ENCODE measurements around the gene RNU11. TPM values are rescaled to one million over a fixed set of nuclear protein-coding genes. Genes with fewer than 3 reads are reported as not detected.

RNU11 gene
- total RNA-seq, 4 donors from 2014 or later, result not detected

DNA sequence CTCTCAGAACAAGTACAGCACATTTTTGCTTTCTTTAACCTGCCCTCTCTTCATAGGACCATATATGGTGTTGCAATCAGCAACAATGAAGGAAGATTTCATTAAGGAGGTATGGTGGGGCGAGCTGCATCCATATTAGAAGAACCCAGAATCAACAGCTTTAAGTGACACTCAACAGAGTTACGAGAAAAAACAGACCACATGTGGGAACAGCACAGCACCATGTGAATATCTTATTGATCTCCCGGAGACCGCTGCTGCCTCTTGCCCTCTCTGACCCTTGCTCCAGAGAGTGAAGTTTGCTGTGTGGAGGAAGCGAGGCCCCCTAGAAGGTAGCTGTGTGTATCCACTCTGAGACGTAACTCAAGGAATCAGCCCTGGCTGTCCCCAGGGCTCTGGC, 43.4 kb upstream of the RNU11 start:
- H3K27me3 ChIP-seq, result no peaks in the 10 kb centered on the region
- intact Hi-C loops (cut with DNase I; ENCODE audit: low total_unique reads), result loop anchor here (5.0 kb wide), 1 partner anchor 88 kb away; no protein-coding TSS in a partner anchor
- no peak overlapping the region for H3K27ac ChIP-seq
- no peak overlapping the region for H3K4me3 ChIP-seq
- no peaks in the 10 kb centered on the region for H3K4me1 ChIP-seq
- no peaks in the 10 kb centered on the region for H3K36me3 ChIP-seq
- no peak for DNase-seq
- H3K9me3 ChIP-seq, result no peaks in the 10 kb centered on the region
- no peak for TF ChIP-seq POLR2A (IDR thresholded peaks at IDR 0.05)
- TF ChIP-seq, protein P1, sequence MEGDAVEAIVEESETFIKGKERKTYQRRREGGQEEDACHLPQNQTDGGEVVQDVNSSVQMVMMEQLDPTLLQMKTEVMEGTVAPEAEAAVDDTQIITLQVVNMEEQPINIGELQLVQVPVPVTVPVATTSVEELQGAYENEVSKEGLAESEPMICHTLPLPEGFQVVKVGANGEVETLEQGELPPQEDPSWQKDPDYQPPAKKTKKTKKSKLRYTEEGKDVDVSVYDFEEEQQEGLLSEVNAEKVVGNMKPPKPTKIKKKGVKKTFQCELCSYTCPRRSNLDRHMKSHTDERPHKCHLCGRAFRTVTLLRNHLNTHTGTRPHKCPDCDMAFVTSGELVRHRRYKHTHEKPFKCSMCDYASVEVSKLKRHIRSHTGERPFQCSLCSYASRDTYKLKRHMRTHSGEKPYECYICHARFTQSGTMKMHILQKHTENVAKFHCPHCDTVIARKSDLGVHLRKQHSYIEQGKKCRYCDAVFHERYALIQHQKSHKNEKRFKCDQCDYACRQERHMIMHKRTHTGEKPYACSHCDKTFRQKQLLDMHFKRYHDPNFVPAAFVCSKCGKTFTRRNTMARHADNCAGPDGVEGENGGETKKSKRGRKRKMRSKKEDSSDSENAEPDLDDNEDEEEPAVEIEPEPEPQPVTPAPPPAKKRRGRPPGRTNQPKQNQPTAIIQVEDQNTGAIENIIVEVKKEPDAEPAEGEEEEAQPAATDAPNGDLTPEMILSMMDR (IDR thresholded peaks at IDR 0.05), result no peak

GRCh38 chr1:28606771-28607170, 41.6 kb upstream of the RNU11 start:
- no peak for DNase-seq
- no peaks in the 10 kb centered on the region for H3K27me3 ChIP-seq
- no peaks in the 10 kb centered on the region for H3K9me3 ChIP-seq
- intact Hi-C loops (cut with DNase I; ENCODE audit: low total_unique reads), result no loop called here
- no peaks in the 10 kb centered on the region for H3K36me3 ChIP-seq
- no peak overlapping the region for H3K27ac ChIP-seq
- TF ChIP-seq POLR2A (IDR thresholded peaks at IDR 0.05), result no peak
- TF ChIP-seq, protein P1 (IDR thresholded peaks at IDR 0.05), result no peak
- no peaks in the 10 kb centered on the region for H3K4me1 ChIP-seq
- no peak overlapping the region for H3K4me3 ChIP-seq

- Histone ChIP-seq H3K27me3 (no peaks in the 10 kb centered on the region), H3K4me1 (no peaks in the 10 kb centered on the region), H3K27ac (no peak overlapping the region), H3K36me3 (no peaks in the 10 kb centered on the region), H3K4me3 (no peak overlapping the region), H3K9me3 (no peaks in the 10 kb centered on the region)
- intact Hi-C loops (cut with DNase I; ENCODE audit: low total_unique reads), result no loop called here
- DNase-seq, result no peak
- TF ChIP-seq POLR2A (IDR thresholded peaks at IDR 0.05), result no peak
- TF ChIP-seq, protein P1 (IDR thresholded peaks at IDR 0.05), result no peak
Observed at GRCh38 chr1:28613175-28613574, 35.2 kb upstream of the RNU11 start.

- no peaks in the 10 kb centered on the region for H3K27me3 ChIP-seq
- intact Hi-C loops (cut with DNase I; ENCODE audit: low total_unique reads), result no loop called here
Observed at GRCh38 chr1:28631713-28632112, 16.7 kb upstream of the RNU11 start.

GRCh38 chr1:28632560-28632959, 15.8 kb upstream of the RNU11 start:
- no peaks in the 10 kb centered on the region for H3K4me1 ChIP-seq

More at GRCh38 chr1:28631713-28632112, 16.7 kb upstream of the RNU11 start:
- Histone ChIP-seq H3K4me3 (no peak overlapping the region), H3K27ac (no peak overlapping the region), H3K4me1 (no peaks in the 10 kb centered on the region), H3K9me3 (no peaks in the 10 kb centered on the region), H3K36me3 (no peaks in the 10 kb centered on the region)
- TF ChIP-seq POLR2A (IDR thresholded peaks at IDR 0.05), result no peak
- TF ChIP-seq, protein P1 (IDR thresholded peaks at IDR 0.05), result no peak
- no peak for DNase-seq

More at GRCh38 chr1:28632560-28632959, 15.8 kb upstream of the RNU11 start:
- no peak for DNase-seq
- no peaks in the 10 kb centered on the region for H3K9me3 ChIP-seq
- H3K36me3 ChIP-seq, result no peaks in the 10 kb centered on the region
- H3K27me3 ChIP-seq, result no peaks in the 10 kb centered on the region
- intact Hi-C loops (cut with DNase I; ENCODE audit: low total_unique reads), result no loop called here
- H3K27ac ChIP-seq, result no peak overlapping the region
- H3K4me3 ChIP-seq, result no peak overlapping the region
- TF ChIP-seq POLR2A (IDR thresholded peaks at IDR 0.05), result no peak
- TF ChIP-seq, protein P1 (IDR thresholded peaks at IDR 0.05), result no peak
